Measurements from ENCODE around the gene HDAC4.

GRCh38 chr2:239113171-239113570 is 287.6 kb downstream of the HDAC4 start:
- no peak for TF ChIP-seq CTCF (IDR thresholded peaks at IDR 0.05)
- TF ChIP-seq CREM (CRISPR knock-in tag; IDR thresholded peaks at IDR 0.05): no peak
- no peak for TF ChIP-seq ELF4 (CRISPR knock-in tag; IDR thresholded peaks at IDR 0.05; ENCODE audit: low read depth)
- no peak for TF ChIP-seq MAX (CRISPR knock-in tag; IDR thresholded peaks at IDR 0.05)
- no peak for TF ChIP-seq ZNF512 (CRISPR knock-in tag; IDR thresholded peaks at IDR 0.05; ENCODE audit: borderline replicate concordance)
- TF ChIP-seq NR2C2 (CRISPR knock-in tag; IDR thresholded peaks at IDR 0.05): no peak
- no peak for TF ChIP-seq NFATC4 (CRISPR knock-in tag; IDR thresholded peaks at IDR 0.05)
- no peak for TF ChIP-seq E2F5 (CRISPR knock-in tag; IDR thresholded peaks at IDR 0.05)
- no peak for TF ChIP-seq USF2 (CRISPR knock-in tag; IDR thresholded peaks at IDR 0.05)
- TF ChIP-seq ATF3 (CRISPR knock-in tag; conservative IDR thresholded peaks at IDR 0.05): no peak

Data from WTC11 (cell line).